ENCODE results near the gene HAPLN2. TPM values are rescaled to one million over a fixed set of nuclear protein-coding genes. Genes with fewer than 3 reads are reported as not detected.

HAPLN2 gene
- total RNA-seq, 1 donor from 2014 or later: not detected

DNA sequence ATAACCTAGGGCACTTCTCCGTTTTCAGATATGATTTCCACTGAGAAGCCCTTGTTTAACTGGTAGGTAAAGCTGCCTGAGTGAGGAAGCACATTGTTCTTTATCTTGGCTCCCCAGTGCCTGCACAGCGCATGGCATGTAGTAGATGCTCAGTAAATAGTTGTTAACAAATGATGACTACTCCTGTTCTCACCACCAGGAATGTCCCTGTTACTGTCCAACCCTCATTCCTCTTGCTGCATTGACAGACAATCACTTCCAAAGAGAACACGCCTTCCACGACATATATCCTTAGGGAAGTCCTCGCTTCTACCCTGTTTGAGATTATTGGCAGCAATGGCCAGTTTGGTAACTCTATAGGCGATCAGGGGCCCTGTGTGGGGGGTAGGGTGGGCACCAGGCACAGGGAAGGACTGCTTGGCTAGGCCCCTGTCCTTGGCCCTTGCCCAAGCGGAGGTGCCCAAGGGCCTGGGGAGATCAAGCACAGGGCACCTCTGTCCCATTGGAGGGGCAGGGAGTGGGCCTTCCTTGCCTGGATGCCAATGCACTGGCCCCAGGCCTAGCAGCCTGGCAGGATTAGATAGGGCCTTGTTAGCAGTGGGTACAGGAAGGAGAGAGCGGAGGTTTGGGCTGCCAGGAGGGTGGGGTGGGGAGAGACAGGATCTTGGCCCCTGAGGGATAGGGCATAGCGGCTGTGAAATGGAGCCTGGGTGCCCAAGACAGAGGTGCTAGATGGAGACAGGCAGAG lies 47.8 kb downstream of the HAPLN2 start:
- Histone ChIP-seq H3K36me3 (ENCODE audit: control insufficient read depth, insufficient read depth, low read length) (no peaks in the 10 kb centered on the region), H3K27me3 (ENCODE audit: control insufficient read depth, insufficient read depth, low read length) (no peaks in the 10 kb centered on the region), H3K4me3 (ENCODE audit: low read depth, low read length) (no peak overlapping the region)
- TF ChIP-seq, protein P1, sequence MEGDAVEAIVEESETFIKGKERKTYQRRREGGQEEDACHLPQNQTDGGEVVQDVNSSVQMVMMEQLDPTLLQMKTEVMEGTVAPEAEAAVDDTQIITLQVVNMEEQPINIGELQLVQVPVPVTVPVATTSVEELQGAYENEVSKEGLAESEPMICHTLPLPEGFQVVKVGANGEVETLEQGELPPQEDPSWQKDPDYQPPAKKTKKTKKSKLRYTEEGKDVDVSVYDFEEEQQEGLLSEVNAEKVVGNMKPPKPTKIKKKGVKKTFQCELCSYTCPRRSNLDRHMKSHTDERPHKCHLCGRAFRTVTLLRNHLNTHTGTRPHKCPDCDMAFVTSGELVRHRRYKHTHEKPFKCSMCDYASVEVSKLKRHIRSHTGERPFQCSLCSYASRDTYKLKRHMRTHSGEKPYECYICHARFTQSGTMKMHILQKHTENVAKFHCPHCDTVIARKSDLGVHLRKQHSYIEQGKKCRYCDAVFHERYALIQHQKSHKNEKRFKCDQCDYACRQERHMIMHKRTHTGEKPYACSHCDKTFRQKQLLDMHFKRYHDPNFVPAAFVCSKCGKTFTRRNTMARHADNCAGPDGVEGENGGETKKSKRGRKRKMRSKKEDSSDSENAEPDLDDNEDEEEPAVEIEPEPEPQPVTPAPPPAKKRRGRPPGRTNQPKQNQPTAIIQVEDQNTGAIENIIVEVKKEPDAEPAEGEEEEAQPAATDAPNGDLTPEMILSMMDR (IDR thresholded peaks at IDR 0.05; ENCODE audit: insufficient read depth, low read length, poor library complexity, severe bottlenecking): no peak
- DNase-seq (ENCODE audit: low read depth): no peak

DNA sequence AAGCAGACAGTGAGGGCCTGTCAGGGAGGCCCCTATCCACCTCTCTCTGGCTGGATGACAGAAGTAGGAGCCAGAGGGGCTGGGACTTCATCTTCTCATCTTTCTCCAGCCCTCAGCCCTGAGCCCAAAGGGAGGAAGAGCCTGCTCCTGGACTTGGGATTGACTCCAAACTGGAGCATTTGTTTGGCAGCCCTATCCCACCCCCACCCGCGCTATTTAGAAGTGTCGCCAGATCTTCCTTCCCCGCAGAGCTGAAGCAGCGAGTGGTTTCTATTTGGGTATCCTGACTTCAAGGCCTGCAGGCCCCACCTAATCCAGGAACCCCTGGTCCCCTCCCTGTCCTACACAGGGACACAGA lies 48.4 kb downstream of the HAPLN2 start:
- DNase-seq (ENCODE audit: low read depth): no peak
- TF ChIP-seq, protein P1 (IDR thresholded peaks at IDR 0.05; ENCODE audit: insufficient read depth, low read length, poor library complexity, severe bottlenecking): no peak
- Histone ChIP-seq H3K27me3 (ENCODE audit: control insufficient read depth, insufficient read depth, low read length) (no peaks in the 10 kb centered on the region), H3K36me3 (ENCODE audit: control insufficient read depth, insufficient read depth, low read length) (no peaks in the 10 kb centered on the region), H3K4me3 (ENCODE audit: low read depth, low read length) (no peak overlapping the region)

DNA sequence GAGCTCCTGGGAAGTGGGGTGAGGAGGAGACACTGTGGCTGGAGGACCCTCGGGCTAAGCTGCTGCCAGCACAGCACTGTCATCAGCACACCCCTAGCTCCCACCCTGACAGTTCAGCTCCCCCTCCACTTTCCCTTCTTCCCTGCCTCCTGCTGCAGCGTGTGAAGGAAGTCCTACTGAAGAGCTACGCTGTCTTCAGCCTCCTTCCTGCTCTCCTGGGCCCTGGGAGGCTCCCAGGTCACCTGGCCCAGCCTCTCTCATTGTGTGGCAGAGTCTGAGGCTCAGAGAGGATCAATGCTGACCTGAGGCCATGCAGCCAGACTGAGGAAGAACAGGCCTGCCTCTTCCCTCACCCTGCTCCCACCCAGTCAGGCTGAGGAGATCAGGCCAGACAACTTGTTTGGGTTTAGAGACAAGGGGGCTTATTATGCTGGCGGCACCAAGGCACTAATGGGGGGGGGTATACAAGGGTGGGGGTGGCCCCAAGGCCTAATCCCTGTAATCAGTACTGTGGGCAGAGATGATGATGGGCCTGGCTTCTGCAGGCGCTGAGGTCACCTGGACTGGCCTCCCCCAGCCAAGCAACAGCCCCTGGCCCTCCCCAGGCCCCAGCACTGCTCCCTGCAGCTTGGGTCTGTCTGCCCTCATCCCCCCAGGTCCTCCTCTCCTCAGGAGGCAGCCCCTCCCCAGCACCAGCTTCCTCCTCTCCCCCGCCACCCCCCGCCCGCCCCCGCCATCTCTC lies 48.9 kb downstream of the HAPLN2 start:
- H3K36me3 ChIP-seq (ENCODE audit: control insufficient read depth, insufficient read depth, low read length): no peaks in the 10 kb centered on the region
- H3K4me3 ChIP-seq (ENCODE audit: low read depth, low read length): no peak overlapping the region
- DNase-seq (ENCODE audit: low read depth): no peak
- TF ChIP-seq, protein P1 (IDR thresholded peaks at IDR 0.05; ENCODE audit: insufficient read depth, low read length, poor library complexity, severe bottlenecking): no peak
- H3K27me3 ChIP-seq (ENCODE audit: control insufficient read depth, insufficient read depth, low read length): no peaks in the 10 kb centered on the region

DNA sequence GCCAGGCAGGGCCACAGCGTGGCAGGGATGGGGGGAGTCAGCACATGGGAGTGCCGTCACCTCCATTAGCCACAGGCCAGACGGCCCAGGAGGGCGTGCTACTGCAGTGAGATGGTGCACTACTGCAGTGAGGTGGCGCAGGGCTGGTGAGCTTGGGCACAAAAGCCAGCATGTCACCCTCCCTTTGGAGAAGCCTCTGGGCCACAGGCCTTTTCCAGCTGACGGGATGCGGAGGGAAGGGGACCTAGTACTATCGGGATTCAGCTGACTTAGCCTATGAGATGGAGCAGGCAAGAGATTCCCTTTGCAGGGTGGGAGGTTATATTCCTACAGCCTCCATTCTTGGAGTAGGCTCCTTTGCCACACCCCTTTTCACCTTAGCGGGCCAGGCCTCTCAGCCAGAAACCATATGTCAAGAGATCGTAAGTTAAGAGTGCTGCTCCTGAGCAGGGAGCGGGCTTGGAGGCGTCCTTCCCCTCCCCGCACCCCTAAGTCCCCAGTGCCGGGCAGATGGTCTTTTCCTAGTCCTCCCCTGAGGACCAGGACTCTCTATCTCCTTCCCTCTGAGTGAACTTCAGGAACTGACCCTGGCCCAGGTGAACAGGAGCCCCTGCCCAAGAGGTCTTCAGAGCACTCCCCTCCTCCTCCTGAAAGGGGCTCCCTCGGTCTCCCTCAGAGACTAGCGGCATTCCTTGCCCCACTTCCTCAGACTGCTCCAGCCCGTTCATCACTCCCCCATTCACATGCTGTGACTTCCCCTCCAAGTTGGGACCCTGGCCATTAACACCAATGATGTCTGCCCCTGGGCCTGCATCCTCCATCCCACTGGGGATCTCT lies 49.8 kb downstream of the HAPLN2 start:
- no peak overlapping the region for H3K4me3 ChIP-seq (ENCODE audit: low read depth, low read length)
- TF ChIP-seq, protein P1 (IDR thresholded peaks at IDR 0.05; ENCODE audit: insufficient read depth, low read length, poor library complexity, severe bottlenecking): no peak
- H3K27me3 ChIP-seq (ENCODE audit: control insufficient read depth, insufficient read depth, low read length): no peaks in the 10 kb centered on the region
- no peak for DNase-seq (ENCODE audit: low read depth)
- H3K36me3 ChIP-seq (ENCODE audit: control insufficient read depth, insufficient read depth, low read length): no peaks in the 10 kb centered on the region

DNA sequence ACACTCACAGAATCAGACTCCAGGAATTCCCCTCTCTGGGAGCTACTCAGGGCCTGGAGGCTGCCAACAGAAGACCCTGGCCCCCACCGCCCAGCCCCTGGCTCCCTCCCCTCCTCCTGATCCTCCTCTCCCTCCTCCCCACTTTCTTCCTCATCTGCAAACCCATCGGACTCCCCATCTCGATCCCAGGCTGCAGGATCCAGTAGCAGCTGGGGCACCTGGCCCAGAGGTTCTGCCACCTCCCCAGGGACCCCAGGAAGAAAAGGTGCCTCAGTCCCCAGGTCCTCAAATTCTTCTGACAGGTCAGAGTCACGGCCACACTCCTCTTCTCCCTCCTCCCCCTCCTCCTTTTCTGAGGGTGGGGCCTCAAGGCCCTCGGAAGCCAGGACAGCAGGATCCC lies 50.6 kb downstream of the HAPLN2 start:
- TF ChIP-seq, protein P1 (IDR thresholded peaks at IDR 0.05; ENCODE audit: insufficient read depth, low read length, poor library complexity, severe bottlenecking): no peak
- no peaks in the 10 kb centered on the region for H3K36me3 ChIP-seq (ENCODE audit: control insufficient read depth, insufficient read depth, low read length)

More for the DNA sequence above, 50.6 kb downstream of the HAPLN2 start:
- no peak for DNase-seq (ENCODE audit: low read depth)
- H3K4me3 ChIP-seq (ENCODE audit: low read depth, low read length): no peak overlapping the region
- no peaks in the 10 kb centered on the region for H3K27me3 ChIP-seq (ENCODE audit: control insufficient read depth, insufficient read depth, low read length)

All from kidney epithelial cell (primary cell).